ENCODE measurements around the gene FNDC3B. TPM values are rescaled to one million over a fixed set of nuclear protein-coding genes. Genes with fewer than 3 reads are reported as not detected.

Gene FNDC3B
- total RNA-seq, 4 donors from 2014 or later: 131 to 179 (median 170) TPM

GRCh38 chr3:172182797-172183196 is 143.4 kb downstream of the FNDC3B start:
- TF ChIP-seq, protein P1, sequence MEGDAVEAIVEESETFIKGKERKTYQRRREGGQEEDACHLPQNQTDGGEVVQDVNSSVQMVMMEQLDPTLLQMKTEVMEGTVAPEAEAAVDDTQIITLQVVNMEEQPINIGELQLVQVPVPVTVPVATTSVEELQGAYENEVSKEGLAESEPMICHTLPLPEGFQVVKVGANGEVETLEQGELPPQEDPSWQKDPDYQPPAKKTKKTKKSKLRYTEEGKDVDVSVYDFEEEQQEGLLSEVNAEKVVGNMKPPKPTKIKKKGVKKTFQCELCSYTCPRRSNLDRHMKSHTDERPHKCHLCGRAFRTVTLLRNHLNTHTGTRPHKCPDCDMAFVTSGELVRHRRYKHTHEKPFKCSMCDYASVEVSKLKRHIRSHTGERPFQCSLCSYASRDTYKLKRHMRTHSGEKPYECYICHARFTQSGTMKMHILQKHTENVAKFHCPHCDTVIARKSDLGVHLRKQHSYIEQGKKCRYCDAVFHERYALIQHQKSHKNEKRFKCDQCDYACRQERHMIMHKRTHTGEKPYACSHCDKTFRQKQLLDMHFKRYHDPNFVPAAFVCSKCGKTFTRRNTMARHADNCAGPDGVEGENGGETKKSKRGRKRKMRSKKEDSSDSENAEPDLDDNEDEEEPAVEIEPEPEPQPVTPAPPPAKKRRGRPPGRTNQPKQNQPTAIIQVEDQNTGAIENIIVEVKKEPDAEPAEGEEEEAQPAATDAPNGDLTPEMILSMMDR (IDR thresholded peaks at IDR 0.05; ENCODE audit: low read depth): no peak

- TF ChIP-seq, protein P1 (IDR thresholded peaks at IDR 0.05; ENCODE audit: low read depth): no peak
These were observed 144.9 kb downstream of the FNDC3B start for GRCh38 chr3:172184106-172184822.

GRCh38 chr3:172185907-172186306 is 146.5 kb downstream of the FNDC3B start:
- TF ChIP-seq, protein P1 (IDR thresholded peaks at IDR 0.05; ENCODE audit: low read depth): no peak

- TF ChIP-seq, protein P1 (IDR thresholded peaks at IDR 0.05; ENCODE audit: low read depth): no peak
These were observed 147.2 kb downstream of the FNDC3B start for GRCh38 chr3:172186607-172187006.

- TF ChIP-seq, protein P1 (IDR thresholded peaks at IDR 0.05; ENCODE audit: low read depth): no peak
These were observed 148.1 kb downstream of the FNDC3B start for GRCh38 chr3:172187511-172187910.

GRCh38 chr3:172188511-172188910 is 149.1 kb downstream of the FNDC3B start:
- TF ChIP-seq, protein P1 (IDR thresholded peaks at IDR 0.05; ENCODE audit: low read depth): no peak

DNA sequence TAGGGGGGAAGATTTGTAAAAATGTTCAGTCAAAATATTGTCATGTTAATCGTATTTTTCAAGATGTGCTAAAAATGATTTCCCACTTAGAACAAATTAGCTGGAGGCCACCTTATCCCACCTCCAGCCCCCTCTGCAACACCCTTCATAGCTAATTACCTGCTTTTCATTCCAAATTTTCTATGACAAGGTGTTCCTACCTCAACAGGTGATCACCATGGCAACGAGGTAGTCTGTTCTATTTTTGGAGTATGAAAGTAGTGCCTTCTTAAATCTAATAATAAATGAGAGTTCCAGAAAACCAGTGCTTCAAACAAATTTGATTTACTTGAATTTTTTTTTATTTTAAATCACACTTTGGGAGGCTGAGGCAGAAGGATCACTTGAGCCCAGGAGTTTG is 149.8 kb downstream of the FNDC3B start:
- TF ChIP-seq, protein P1 (IDR thresholded peaks at IDR 0.05; ENCODE audit: low read depth): no peak
